ENCODE results near the gene NACC2.

NACC2 gene

DNA sequence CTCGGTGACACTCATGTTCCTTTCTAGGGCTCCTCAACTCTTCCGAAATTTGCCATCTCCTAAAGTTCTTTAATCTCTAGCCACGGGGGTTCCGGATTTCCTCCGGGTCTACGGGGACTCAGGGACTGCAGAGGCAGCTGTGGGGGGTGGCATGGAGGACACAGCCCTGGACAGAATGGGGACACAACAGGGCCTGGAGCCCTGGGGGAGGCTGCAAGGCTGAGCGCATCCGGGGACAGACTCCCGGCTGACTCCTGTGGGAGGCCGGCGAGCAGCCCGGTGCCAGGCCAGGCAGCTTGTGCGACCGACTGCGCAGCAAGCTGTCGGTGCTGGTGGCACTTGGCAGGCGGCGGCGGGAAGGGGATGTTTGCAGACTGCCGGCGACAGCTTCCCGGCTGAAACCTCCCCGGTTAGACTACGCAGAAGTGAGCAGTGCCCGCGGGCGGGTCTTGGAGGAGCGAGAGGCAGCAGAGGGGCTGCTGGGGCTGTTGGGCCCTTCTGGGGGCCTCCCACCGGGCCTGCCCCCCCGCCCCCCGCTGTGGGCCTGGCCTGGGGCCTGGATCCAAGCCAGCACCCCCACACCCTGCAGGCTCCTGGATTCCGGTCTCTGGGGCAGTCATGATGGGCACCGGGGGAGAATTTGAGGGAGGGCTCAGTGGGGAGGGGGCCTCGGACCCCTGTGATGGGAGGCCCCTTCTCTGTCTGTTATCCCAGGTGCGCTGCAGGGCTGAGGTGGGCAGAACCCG lies 105.2 kb downstream of the NACC2 start:
- DNase-seq, result peak; percentile 69

DNA sequence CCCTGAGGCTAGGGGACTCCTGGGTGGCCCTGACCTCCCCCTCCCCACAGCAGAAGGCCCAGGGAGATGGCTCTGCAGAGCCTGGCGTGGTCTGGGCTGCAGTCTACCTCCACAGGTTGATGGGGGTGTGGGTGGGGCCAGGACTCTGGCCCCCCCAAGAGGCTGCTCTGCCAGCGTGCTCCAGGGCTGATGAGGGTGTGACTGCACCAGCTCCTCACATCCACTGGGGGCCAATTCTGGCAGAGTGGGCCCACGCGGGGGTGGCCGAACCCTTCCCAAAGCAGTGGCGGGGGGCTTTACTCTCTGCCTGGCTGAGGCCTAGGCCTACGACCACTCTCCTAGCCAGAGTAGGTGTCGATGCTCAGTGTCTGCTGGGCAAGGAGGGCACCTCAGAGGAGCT lies 105.9 kb downstream of the NACC2 start:
- DNase-seq, result no peak

DNA sequence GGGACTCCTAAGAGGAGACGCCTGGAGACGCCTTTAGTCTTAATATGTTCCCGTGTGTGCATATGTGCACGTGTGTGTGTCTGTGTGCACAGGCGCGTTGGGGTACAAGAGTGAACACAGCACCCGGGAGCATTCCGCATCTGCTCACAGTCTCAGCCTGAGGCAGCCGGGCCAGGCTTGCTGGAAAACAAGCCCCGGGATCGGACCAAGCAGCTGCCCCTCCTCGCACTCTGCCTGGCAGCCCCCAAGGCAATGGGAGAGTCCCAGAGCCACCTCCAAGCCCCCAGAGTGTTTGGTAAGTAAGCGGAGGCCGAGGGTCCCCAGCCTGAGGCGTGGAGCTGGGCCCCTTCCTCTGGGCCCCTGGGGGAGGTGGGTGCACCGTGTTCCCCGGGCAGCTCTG lies 106.6 kb downstream of the NACC2 start:
- no peak for DNase-seq

DNA sequence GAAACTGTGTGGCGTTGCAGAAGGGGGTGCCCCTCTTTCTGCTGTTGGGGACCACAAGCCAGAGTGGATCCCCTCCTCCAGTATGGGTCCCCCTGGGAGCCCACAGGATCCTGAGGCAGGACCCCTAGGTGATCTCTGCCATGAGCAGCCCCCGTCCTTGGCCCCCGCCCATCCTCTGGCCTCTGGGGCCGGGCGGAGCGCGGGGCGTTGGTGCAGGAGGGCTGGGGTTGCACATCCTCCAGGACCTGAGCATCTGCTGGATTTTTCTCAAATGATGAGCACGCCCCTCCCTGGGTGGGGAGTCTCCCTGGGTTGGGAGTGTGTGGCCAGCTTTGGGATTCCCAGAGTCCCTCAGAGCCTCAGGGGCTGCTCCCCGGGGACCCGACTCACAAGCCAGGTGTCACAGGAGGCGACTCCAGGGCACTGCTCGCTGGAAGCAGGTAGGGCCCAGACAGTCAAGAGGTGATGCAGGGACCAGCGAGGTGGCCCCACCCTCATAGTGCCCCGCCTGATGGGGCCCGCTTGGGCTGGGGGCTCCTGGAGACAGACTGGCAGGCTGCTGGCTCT lies 107.2 kb downstream of the NACC2 start:
- DNase-seq, result no peak

DNA sequence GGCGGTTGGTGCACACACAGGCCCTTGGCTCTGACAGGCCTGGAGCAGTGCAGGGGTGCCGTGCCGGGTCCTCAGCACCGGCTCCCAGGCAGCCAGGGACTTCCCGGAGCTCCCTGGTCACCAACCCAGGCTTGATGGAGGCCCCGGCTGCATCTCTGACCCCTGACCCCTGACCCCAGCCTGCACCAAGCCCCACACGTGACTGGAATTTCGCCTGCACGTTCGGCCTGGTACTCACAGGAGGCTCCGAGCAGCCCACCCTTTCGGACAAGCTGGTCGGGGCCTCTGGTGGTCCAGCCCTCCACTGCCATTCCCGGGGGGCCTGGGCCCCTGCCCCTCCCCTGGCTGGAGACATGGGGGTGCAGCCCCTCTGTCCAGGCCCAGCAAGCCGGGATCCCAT lies 108.5 kb downstream of the NACC2 start:
- DNase-seq, result no peak

DNA sequence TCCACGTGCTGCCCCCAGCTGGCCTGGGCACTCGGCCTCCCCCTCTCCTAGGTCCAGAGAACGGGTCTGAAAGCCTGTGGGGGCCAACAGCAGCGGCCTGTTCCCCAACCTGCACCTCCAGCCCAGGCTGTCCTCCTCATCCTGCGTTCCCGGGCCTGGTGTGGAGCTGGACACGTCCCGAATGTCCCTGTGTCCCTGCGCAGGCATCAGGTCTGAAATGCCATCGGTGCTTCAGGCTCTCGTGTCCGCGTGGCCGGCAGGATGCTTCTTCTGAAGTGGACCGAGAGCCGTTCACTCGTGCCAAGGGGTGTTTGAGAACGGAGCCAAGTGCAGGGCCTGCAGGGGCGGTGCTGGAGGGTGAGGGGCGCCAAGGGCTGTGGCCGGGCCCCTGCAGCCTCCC lies 109.2 kb downstream of the NACC2 start:
- DNase-seq, result no peak

DNA sequence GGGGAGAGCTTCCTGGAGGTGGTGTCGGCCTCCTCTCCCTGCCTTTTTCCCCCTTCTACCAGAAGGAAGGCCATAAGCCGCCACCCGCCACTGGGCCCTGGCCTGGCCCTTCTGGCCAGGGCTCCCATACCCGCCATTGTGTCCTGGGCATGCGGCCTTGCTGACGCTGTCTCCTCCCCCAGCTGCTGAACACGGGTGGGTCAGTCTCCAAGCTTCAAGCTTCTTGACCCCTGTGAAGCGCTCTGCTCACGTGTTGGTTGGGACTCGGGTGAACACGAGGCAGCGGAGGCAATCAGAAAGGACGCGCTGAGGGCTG lies 109.7 kb downstream of the NACC2 start:
- no peak for DNase-seq

DNA sequence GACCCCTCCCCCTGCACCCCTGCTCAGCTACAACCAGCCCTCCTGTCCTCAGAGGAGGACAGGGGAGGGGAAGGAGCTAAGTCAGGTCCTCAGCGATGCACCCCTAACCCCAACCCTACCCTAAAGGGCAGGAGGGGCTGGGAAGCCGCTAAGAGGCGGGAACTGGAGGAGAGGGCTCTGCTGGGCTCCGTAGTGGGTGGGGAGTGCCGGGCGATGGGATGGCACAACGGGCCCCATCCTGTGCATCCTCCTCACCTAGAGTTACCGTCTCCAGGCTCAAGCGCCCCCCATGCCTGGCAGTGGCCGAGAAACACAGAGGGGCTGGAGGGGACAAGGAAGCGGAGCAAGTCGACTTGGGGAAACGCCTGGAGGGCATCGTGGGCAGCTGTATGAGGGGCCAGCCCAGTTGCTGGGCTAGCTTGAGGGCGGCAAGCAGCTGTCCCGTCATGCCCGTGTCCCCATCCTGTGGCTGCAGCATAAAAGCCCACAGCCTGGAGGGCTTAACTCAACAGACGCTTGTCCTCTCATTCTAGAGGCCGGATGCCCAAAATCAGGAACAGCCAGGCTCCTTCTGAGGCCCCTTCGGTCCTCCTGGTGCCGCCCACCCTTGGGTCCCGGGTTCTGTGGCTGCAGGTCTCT lies 110.9 kb downstream of the NACC2 start:
- no peak for DNase-seq

DNA sequence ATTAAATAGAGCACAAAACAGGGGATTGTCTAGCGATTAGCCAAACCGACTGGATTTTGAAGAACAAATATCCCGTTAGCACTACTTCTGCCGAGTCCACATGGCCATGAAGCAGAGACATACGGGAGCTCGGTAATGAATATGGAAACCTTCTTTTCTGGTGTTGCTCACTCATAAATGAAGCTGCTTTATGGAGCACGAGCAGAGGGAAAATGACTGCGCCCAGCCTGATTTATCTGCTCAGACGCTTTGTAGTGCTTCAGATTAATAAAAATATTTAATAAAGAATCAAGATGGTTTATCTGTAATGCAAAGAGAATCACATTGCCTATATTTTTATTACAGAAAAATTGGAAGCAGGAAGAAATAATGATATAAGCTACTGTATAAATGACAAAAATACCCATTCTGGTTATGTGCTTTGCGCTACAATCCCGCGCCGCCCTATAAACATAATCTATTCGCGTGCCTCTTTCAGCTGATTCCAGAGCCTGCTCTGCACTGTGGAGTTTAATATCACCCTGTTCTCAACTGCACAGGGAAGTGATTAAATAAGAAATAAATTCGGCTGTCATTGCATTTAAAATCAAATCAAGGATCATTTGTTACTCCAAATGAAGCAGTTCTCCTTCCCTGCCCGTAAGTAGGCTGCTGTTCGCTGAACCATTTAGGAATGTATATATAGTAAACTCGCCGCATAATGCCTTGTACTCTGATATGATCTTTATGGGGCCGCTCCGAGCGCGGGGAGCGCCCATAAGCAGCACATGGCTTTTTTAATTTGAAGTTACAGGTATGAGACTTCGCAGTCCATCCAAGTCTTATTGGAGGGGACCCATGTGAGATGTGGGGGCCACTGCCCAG lies 111.6 kb downstream of the NACC2 start:
- DNase-seq, result no peak

DNA sequence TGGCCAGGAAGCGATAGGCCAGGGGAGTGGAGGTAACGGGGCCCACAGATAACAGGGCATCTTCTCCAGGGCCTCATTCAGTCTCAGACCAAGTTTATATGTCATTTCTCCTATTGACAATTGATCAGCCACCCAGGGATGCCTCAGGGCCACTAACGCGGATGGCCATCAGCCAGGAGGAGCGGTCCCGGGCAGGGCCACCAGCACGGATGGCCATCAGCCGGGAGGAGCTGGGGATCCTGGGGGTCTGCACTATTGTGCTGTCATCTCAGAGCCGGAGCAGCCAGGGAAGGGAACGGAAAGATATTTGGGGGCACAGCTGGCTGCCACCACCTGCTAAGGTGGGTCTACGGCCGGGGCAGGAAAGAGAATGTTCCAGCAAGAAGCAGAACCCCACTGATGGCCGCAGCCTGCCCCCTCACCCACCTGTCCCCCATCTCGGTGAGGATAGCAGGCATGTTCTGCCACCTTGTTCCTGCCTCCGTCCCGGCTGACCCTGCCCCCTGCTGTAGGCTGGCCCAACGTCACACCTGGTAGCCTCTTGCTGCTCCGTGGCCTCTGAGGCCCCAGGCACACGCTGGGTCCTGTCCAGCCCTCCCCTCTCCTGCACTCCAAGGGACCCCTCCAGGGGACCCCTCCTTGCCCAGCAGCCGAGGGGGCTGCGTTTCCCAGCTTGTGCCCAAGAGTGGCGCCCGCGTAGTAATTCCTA lies 112.4 kb downstream of the NACC2 start:
- DNase-seq, result no peak

DNA sequence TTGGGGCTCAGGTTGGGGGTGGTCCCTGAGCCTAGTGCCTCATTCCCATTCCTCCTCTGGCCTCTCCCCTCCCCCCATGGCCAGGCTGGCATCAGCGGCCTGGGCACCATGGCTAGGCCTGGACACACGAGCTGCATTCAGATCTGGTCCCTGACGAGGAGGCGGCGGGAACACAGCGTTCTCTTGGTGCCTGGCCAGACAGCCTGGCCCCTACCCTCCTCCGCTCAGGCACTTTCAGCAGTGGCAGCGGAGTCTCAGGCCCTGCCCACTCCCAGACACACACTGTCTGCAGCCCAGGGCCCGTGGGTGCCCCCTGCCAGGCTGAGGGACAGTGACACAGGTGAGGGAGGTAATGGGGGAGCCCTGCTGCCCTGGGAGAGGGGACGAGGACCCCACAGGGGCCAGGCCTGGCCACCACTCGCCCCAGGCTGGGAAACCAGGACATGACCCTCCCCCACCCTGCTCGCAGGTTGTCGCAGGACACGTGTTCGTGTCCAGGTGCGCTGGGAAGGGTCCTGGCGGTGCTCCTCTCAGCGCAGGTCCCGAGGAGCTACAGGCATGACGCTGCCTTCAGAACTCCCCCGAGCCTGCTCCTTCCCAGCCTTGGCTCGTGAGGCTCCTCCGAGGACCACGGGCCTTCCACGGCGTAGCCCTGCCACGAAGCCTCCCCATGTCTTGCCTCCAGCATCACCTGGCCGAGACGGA lies 114.0 kb downstream of the NACC2 start:
- DNase-seq, result no peak

DNA sequence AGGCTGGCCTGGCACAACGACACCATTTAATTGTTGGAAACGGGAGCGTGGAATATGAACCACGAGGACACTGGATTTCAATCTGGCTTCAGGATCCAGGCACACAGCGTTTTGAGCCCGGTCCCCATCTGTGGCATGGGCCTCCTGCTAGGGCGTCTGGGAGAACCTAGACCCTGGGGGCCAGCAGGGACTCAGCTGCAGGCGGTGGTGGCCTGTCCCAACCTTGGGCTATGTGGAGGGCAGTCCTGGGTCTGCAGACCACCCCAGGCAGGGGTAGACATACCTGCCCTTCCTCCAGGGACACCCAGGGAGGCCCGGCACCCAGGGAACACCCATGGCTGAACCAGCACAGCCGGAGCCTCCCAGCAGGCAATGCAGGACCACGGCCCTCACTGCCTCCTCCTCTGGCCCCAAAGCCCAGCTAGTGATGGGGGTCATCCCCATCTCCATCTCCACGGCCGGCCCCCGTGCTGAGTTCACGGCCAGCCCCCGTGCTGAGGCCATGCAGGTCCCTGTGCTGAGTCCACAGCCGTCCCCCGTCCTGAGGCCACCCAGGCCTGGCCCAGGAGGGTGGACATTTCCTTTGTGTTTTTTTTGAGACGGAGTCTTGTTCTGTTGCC lies 115.4 kb downstream of the NACC2 start:
- no peak for DNase-seq

DNA sequence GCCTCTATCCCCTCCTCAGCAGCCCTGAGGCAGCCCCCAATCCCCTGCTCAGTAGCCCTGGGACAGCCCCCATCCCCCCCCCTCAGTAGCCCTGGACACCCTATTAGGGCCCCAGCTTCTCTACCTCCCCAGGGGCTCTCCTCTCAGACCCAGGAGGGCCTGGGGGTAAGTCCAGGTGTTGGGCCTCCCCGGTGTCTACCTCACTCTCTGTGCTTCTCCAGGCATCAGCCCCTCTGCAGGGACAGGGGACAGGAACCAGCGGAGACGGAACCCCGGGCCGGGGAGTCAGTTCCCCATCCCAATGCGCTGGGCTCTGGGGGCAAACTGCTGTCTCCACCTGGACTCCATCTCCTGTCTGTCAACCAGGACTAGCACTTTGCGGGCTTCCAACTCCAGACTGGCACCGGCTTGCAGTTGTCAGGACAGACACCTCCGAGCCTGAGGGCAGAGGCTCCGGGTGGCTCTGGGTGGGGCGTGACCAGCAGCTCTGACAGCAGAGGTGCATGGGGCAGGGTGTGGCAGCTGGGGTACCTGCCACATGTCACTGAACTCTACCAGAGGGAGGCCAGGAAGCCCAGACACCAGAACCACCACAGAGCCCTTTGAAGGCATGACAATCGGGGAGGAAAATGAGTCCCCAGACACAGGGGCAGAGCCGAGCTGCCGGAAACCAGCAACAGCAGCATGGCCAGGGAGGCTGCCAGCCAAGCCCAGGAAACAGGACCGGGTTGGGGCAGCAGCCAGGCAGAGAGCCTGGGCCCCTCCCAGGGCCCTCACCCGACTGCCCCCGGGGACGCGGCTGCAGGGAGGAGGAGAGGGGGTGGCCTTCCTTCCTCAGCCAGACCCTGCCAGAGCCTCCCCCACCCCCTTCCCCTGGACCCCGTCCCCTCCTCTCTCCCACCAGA lies 116.2 kb downstream of the NACC2 start:
- peak; percentile 74 for DNase-seq

DNA sequence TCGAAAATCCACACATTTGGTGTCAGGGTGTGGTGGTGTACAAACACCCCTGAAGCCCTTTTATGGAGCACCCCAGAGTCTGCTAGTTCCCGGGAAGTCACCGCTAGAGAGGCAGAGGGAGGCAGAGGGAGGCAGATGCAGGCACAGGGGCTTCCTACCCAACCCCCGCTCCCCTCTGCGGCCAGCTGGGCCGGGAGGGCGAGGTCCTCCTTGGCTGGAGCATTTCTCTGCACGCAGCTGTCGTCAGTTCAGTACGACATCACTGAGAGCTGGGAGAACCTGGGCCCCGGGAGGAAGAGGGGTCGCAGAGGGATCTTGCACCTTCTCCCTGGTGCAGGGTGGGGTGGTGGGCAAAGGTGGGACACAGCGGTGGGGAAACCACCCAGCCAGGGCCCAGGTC lies 118.1 kb downstream of the NACC2 start:
- no peak for DNase-seq

DNA sequence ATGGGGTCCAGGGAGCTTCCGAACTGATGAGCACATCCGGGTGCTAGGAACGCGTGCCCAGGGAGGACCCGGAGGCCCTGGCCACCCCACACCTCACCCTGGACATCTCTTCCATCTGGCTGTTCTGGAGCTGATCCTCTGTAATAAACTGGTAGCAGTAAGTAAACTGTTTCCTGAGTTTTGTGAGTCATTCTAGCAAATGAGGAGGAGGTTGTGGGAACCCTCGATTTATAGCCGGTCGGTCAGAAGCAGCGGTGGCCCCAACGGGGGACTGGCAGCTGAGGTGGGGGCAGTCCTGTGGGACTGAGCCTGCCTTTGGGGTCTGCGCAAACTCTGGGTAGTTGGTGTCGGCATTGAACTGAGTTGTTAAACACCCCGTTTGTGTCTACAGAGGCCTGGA lies 118.6 kb downstream of the NACC2 start:
- DNase-seq, result no peak

DNA sequence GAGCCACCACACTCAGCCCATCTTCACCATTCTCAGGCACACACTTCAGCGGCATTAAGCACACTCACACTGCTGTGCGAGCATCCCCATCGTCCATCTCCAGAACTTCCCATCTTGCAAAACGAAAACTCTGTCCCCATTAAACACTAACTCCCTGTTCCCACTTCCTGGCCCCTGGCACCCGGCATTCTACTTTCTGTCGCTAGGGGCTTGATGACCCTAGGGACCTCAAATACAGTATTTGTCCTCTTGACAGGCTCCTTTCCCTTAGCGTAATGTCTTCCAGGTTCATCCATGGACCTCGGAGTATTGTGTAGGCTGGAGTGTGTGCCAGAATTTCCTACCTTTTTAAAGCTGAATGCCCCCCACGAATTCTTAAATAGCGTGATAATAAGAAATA lies 119.3 kb downstream of the NACC2 start:
- no peak for DNase-seq

DNA sequence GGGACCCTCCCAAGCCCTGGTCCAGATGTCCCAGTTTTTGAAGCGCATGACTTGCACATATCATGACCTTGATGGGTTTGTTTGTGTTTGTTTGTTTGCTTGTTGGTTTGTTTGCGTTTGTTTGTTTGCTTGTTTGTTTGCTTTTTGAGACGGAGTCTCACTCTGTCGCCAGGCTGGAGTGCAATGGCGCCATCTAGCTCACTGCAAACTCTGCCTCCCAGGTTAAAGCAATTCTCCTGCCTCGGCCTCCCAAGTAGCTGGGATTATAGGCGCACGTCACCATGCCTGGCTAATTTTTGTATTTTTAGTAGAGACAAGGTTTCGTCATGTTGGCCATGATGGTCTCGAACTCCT lies 120.9 kb downstream of the NACC2 start:
- no peak for DNase-seq

DNA sequence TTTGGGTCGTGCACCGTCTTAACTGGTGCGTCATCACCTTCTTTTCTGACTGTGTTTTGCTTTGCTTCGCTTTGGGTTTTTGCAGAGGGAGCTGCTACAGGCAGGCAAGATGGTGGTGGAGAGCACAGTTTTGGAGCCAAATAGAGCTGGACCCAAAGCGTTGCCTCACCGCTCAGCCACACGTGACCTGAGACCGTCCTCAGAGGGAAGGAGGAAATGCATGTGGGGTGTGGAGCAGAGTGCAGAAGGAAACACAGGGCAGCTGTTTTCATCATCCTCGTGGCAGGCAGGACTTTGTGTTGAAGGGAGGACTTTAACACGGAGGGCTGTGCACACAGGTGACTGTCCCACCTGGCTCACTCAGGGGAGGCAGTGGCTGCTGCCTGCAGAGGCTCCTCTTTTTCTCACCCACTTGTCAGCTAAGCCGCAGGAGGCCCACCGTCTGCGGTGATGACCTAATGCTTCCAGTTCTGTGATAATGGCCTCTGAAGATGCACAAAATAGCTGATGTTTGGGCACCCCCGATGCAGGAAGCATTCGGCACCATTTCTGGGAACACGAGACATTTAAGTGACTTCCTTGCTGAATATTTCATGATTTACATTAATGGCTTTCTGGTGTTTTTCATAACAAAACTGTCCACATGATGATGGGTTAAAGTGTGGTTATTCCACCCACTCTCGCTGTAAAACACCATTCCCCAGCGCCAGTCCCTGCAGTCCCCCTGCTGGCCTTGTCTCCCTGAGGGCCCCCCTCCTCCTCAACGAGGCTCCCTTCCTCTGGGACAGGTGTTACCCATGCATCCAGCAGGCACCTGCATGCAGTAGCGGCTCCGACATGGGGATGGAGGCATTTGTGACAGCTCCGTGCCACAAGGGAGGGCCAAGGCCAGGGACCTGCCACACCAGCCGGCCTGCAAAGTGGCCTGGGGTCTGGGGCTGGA lies 121.5 kb downstream of the NACC2 start:
- DNase-seq, result no peak

DNA sequence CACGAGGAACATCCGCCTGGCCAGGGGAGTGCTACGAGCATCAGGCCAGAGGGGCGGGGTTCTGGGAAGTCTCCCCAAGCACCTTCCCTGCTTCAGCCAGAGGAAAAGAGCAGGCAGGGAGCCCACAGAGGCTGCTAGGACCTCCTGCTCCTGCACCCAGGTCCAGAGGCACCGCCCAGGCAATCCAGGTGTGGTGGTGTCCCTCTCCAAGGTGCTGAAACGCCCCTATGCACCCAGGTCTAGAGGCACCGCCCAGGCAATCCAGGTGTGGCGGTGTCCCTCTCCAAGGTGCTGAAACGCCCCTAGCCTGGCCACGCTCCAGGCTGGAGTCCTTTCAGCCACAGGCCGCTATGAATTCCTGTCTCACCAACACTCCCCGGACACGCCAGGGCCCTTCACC lies 123.2 kb downstream of the NACC2 start:
- peak; percentile 70 for DNase-seq

All from activated CD8-positive, alpha-beta memory T cell treated with anti-CD3 and anti-CD28 coated beads for 24 hours (primary cell).